Endothelial cell (in vitro differentiated cells): ENCODE data around the gene CIAPIN1. TPM values are rescaled to one million over a fixed set of nuclear protein-coding genes. Genes with fewer than 3 reads are reported as not detected.
A peak's percentile ranks its signal among the peaks of the same experiment; 100 is the strongest.

Source experiments
- DNase-seq: peaks from one replicate; pipeline ENCODE4 v3.0.0; 2021; ENCODE audit warnings: low spot score
- H3K27ac Mint-ChIP-seq: one replicate; pipeline ENCODE4 v1.8.0; 2021; ENCODE audit warnings: mixed read lengths, inconsistent platforms; ENCODE audit not compliant: unreplicated experiment
- H3K27me3 Mint-ChIP-seq: one replicate; pipeline ENCODE4 v1.8.0; 2021; ENCODE audit warnings: mild to moderate bottlenecking, moderate library complexity, mixed read lengths, inconsistent platforms; ENCODE audit not compliant: unreplicated experiment
- H3K36me3 Mint-ChIP-seq: one replicate; pipeline ENCODE4 v1.8.0; 2021; ENCODE audit warnings: mild to moderate bottlenecking, low read depth, mixed read lengths, inconsistent platforms; ENCODE audit not compliant: unreplicated experiment
- H3K4me1 Mint-ChIP-seq: one replicate; pipeline ENCODE4 v1.8.0; 2021; ENCODE audit warnings: mild to moderate bottlenecking, mixed read lengths, inconsistent platforms; ENCODE audit not compliant: unreplicated experiment
- H3K4me3 Mint-ChIP-seq: one replicate; pipeline ENCODE4 v1.8.0; 2021; ENCODE audit warnings: mild to moderate bottlenecking, mixed read lengths, inconsistent platforms; ENCODE audit not compliant: unreplicated experiment
- H3K9me3 Mint-ChIP-seq: one replicate; pipeline ENCODE4 v1.8.0; 2021; ENCODE audit warnings: mixed read lengths, inconsistent platforms; ENCODE audit not compliant: unreplicated experiment
- CTCF ChIP-seq: fragments of 200-600 bp; sonication (generic); IDR thresholded peaks from one replicate; pipeline ENCODE4 v1.5.0; 2021; ENCODE audit warnings: antibody characterized with exemption; ENCODE audit not compliant: unreplicated experiment
- total RNA-seq: library from RNA; stranded (reverse); fragmentation: NEBNext Ultra II Directional; extraction: Animal tissue kit (Norgen Biotek cat#: 25700); gene quantifications from one replicate; pipeline ENCODE4 v1.2.1, GENCODE V29; 2021; ENCODE audit not compliant: unreplicated experiment

CIAPIN1 gene
- total RNA-seq, 1 donor from 2014 or later: 82.6 TPM

- Mint-ChIP-seq H3K9me3 (no peaks in the 10 kb centered on the region), H3K4me3 (no peak overlapping the region), H3K4me1 (peaks cover 10% of the 10 kb centered on the region), H3K36me3 (no peaks in the 10 kb centered on the region), H3K27ac (peak overlapping the region; percentile 10), H3K27me3 (peaks cover 3% of the 10 kb centered on the region)
- TF ChIP-seq CTCF: no peak
- DNase-seq: no peak
Measured at GRCh38 chr16:57380671-57381462, 66.3 kb downstream of the CIAPIN1 start.

GRCh38 chr16:57379579-57379978, 67.6 kb downstream of the CIAPIN1 start:
- TF ChIP-seq CTCF: no peak
- Mint-ChIP-seq H3K27me3 (peaks cover 1% of the 10 kb centered on the region), H3K9me3 (no peaks in the 10 kb centered on the region), H3K36me3 (no peaks in the 10 kb centered on the region), H3K4me1 (peaks cover 10% of the 10 kb centered on the region), H3K27ac (no peak overlapping the region), H3K4me3 (no peak overlapping the region)
- DNase-seq: no peak

Other genes with a start within 250 kb of the CIAPIN1 start
- 46.7 TPM for gene ARL2BP, start 202.1 kb downstream of the CIAPIN1 start, total RNA-seq
- 3.3 TPM for gene PLLP, start 162.7 kb downstream of the CIAPIN1 start, total RNA-seq
- gene CCL22, start 88.6 kb downstream of the CIAPIN1 start, total RNA-seq: not detected
- 9.2 TPM for gene CX3CL1, start 74.9 kb downstream of the CIAPIN1 start, total RNA-seq
- gene CCL17, start 42.6 kb downstream of the CIAPIN1 start, total RNA-seq: not detected
- 23.1 TPM for gene COQ9, start 94 bp upstream of the CIAPIN1 start, total RNA-seq
- gene POLR2C, start 15.3 kb upstream of the CIAPIN1 start, total RNA-seq: 52.1 TPM
- 69.4 TPM for gene DOK4, start 39.1 kb upstream of the CIAPIN1 start, total RNA-seq
- gene CCDC102A, start 89.2 kb upstream of the CIAPIN1 start, total RNA-seq: 14.6 TPM
- gene ADGRG5, start 95.3 kb upstream of the CIAPIN1 start, total RNA-seq: 0.28 TPM
- 2.7 TPM for gene ADGRG1, start 181.2 kb upstream of the CIAPIN1 start, total RNA-seq
- gene ADGRG3, start 220.9 kb upstream of the CIAPIN1 start, total RNA-seq: 0.31 TPM
- 1.8 TPM for gene DRC7, start 247.4 kb upstream of the CIAPIN1 start, total RNA-seq